WTC11 (cell line): Measurements from ENCODE around the gene BATF. TPM values are rescaled to one million over a fixed set of nuclear protein-coding genes. Genes with fewer than 3 reads are reported as not detected.
A peak's percentile ranks its signal among the peaks of the same experiment; 100 is the strongest.

Source experiments
- ATAC-seq: fragments of 200-7000 bp; cut with Tn5 transposase; 2 replicates; pipeline ENCODE4 v1.10.0; 2021; ENCODE audit warnings: mild to moderate bottlenecking, moderate library complexity
- CTCF ChIA-PET: fragments of 300-600 bp; sonication (Branson Sonifier 250); formaldehyde crosslinking; loops from one replicate; lab custom pipeline; 2021; ENCODE audit warnings: antibody characterized with exemption; lab: Charles Lee
- POLR2A ChIA-PET: fragments of 350-600 bp; sonication (Branson Sonifier 250); formaldehyde crosslinking; loops from one replicate; lab custom pipeline; 2021; ENCODE audit warnings: antibody characterized with exemption; lab: Charles Lee
- DNase-seq: peaks from one replicate; pipeline ENCODE4 v3.0.0; 2021; ENCODE audit warnings: low spot score
- H3K27ac Mint-ChIP-seq: 2 replicates; pipeline ENCODE4 v1.8.0; 2021; ENCODE audit warnings: mixed read lengths
- H3K27me3 Mint-ChIP-seq: 2 replicates; pipeline ENCODE4 v1.8.0; 2021; ENCODE audit warnings: low read depth, mild to moderate bottlenecking, moderate library complexity, mixed read lengths
- H3K36me3 Mint-ChIP-seq: 2 replicates; pipeline ENCODE4 v1.8.0; 2021; ENCODE audit warnings: mixed read lengths
- H3K4me1 Mint-ChIP-seq: 2 replicates; pipeline ENCODE4 v1.8.0; 2022; ENCODE audit warnings: mixed read lengths
- H3K4me3 Mint-ChIP-seq: 2 replicates; pipeline ENCODE4 v1.8.0; 2021; ENCODE audit warnings: mild to moderate bottlenecking, moderate library complexity, mixed read lengths
- H3K9me3 Mint-ChIP-seq: 2 replicates; pipeline ENCODE4 v1.8.0; 2021; ENCODE audit warnings: mixed read lengths
- AFF4 ChIP-seq: sonication (generic); formaldehyde crosslinking; IDR thresholded peaks from 2 replicates; pipeline ENCODE4 v1.8.1; 2023; ENCODE audit warnings: mild to moderate bottlenecking, missing genetic modification reagents, borderline replicate concordance
- ARID4B ChIP-seq: sonication (generic); formaldehyde crosslinking; IDR thresholded peaks from 2 replicates; pipeline ENCODE4 v1.8.0; 2023; ENCODE audit warnings: missing genetic modification reagents, mild to moderate bottlenecking, borderline replicate concordance
- ATF2 ChIP-seq: sonication (generic); formaldehyde crosslinking; IDR thresholded peaks from 2 replicates; pipeline ENCODE4 v1.8.1; 2022; ENCODE audit warnings: low read depth, missing genetic modification reagents, borderline replicate concordance
- E2F1 ChIP-seq: sonication (generic); formaldehyde crosslinking; IDR thresholded peaks from 2 replicates; pipeline ENCODE4 v1.8.0; 2022; ENCODE audit warnings: mild to moderate bottlenecking, missing genetic modification reagents
- EMX1 ChIP-seq: fragments of 250-450 bp; sonication (Bioruptor Pico); IDR thresholded peaks from 2 replicates; pipeline ENCODE4 v1.8.0; 2021; ENCODE audit warnings: mild to moderate bottlenecking
- ERG ChIP-seq: fragments of 250-450 bp; sonication (Bioruptor Pico); IDR thresholded peaks from 2 replicates; pipeline ENCODE4 v1.8.0; 2021; ENCODE audit warnings: mild to moderate bottlenecking
- ETV6 ChIP-seq: sonication (generic); formaldehyde crosslinking; IDR thresholded peaks from 2 replicates; pipeline ENCODE4 v1.8.1; 2022; ENCODE audit warnings: mild to moderate bottlenecking, missing genetic modification reagents
- HMGA2 ChIP-seq: fragments of 250-450 bp; sonication (Bioruptor Pico); IDR thresholded peaks from 2 replicates; pipeline ENCODE4 v1.4.0; 2021; ENCODE audit warnings: mild to moderate bottlenecking, moderate library complexity
- MXD4 ChIP-seq: fragments of 250-450 bp; sonication (Bioruptor Pico); IDR thresholded peaks from 2 replicates; pipeline ENCODE4 v1.8.0; 2021; ENCODE audit warnings: mild to moderate bottlenecking, moderate library complexity, borderline replicate concordance
- NR2C2 ChIP-seq: sonication (generic); formaldehyde crosslinking; IDR thresholded peaks from 2 replicates; pipeline ENCODE4 v1.8.0; 2022; ENCODE audit warnings: mild to moderate bottlenecking, missing genetic modification reagents
- PRRX2 ChIP-seq: fragments of 250-450 bp; sonication (Bioruptor Pico); IDR thresholded peaks from 2 replicates; pipeline ENCODE4 v1.8.0; 2021; ENCODE audit warnings: mild to moderate bottlenecking
- TCF7 ChIP-seq: sonication (generic); formaldehyde crosslinking; IDR thresholded peaks from 2 replicates; pipeline ENCODE4 v1.8.0; 2022; ENCODE audit warnings: mild to moderate bottlenecking, low read depth, missing genetic modification reagents, moderate library complexity
- ZNF219 ChIP-seq: sonication (generic); formaldehyde crosslinking; IDR thresholded peaks from 2 replicates; pipeline ENCODE4 v1.8.0; 2023; ENCODE audit warnings: missing genetic modification reagents, mild to moderate bottlenecking, borderline replicate concordance
- ZNF263 ChIP-seq: sonication (generic); formaldehyde crosslinking; IDR thresholded peaks from 2 replicates; pipeline ENCODE4 v1.8.1; 2022; ENCODE audit warnings: low read depth, mild to moderate bottlenecking, moderate library complexity, missing genetic modification reagents
- ZNF396 ChIP-seq: fragments of 250-450 bp; sonication (Bioruptor Pico); IDR thresholded peaks from 2 replicates; pipeline ENCODE4 v1.8.0; 2021; ENCODE audit warnings: mild to moderate bottlenecking, moderate library complexity, borderline replicate concordance
- ZNF512 ChIP-seq: sonication (generic); formaldehyde crosslinking; IDR thresholded peaks from 2 replicates; pipeline ENCODE4 v1.8.1; 2022; ENCODE audit warnings: missing genetic modification reagents, borderline replicate concordance
- total RNA-seq: library from RNA; stranded (reverse); gene quantifications from 3 replicates; pipeline ENCODE4 v1.2.3, GENCODE V29; 2021
- TF ChIP-seq, protein P1 (sequence below): sonication (generic); formaldehyde crosslinking; IDR thresholded peaks from 2 replicates; pipeline ENCODE4 v1.8.0; 2023; ENCODE audit warnings: missing genetic modification reagents
- TF ChIP-seq, protein P2 (sequence below): fragments of 200-600 bp; IDR thresholded peaks from 2 replicates; pipeline ENCODE4 v1.8.0; 2022; ENCODE audit warnings: antibody characterized with exemption

The BATF gene
- total RNA-seq, 1 experiment from 2014 or later = not detected

DNA sequence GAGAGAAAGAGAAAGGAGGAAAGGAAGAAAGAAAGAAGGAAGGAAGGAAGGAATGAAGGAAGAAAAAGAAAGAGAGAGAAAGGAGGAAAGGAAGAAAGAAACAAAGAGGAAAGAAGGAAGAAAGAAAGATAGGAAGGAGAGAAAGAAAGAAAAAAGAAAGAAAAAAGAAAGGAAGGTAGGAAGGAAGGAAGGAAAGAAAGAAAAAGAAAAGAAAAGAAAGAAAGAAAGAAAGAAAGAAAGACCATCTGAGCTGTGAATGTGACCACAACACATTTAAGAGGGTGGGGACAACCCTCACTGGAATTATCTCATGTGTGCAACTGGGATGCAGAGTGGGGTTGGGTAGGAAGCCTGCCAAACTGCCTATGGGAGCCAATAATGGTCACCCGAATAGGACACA is 36.0 kb upstream of the BATF start:
- no peak overlapping the region for H3K27ac Mint-ChIP-seq
- H3K36me3 Mint-ChIP-seq = no peaks in the 10 kb centered on the region
- DNase-seq (no peak), ATAC-seq (no peak)
- ChIA-PET CTCF (interaction anchor here (1.0 to 4.0 kb wide), 3 partner anchors 28 to 182 kb away, joined by 4 to 92 read pairs (median 30); no protein-coding TSS in a partner anchor), POLR2A (no interaction called here)
- no peaks in the 10 kb centered on the region; the same call in 1 of the 2 replicates for H3K27me3 Mint-ChIP-seq
- H3K9me3 Mint-ChIP-seq = peaks cover 12% of the 10 kb centered on the region
- no peak overlapping the region for H3K4me3 Mint-ChIP-seq
- H3K4me1 Mint-ChIP-seq = no peaks in the 10 kb centered on the region
- no peak for TF ChIP-seq NR2C2
- no peak for TF ChIP-seq ZNF219 (CRISPR knock-in tag)
- no peak for TF ChIP-seq ZNF263 (CRISPR knock-in tag)
- no peak for TF ChIP-seq PRRX2 (CRISPR knock-in tag)
- TF ChIP-seq ZNF512 = peak; percentile 87; the same call in 1 of the 2 replicates
- TF ChIP-seq EMX1 (CRISPR knock-in tag) = no peak
- TF ChIP-seq E2F1 (CRISPR knock-in tag) = no peak
- TF ChIP-seq, all 79 proteins: peak for 1

DNA sequence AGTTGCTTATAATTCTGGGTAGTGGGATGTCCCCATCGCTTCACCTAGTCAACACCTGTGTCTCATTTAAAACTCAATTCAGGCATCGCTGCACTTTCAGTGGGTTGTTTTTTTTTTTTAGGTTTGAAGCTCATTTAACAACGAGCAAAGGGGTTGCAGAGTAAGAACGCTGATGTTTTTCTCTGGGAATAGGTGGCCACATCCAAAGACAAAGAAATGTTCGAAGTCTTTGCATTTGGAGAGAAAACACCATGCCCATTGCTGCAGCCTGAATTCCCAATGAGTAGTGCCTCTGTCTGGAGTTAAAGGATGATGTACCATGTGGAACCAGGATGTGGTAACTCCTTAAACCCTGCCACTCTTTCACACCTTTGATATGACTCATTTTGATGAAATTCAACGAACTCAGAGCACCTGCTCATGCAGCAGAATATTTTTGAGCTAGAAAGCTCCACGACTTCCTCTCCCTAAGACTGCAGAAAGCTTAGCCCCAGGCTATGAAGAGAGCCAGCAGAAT is 35.1 kb upstream of the BATF start:
- no peaks in the 10 kb centered on the region for H3K4me1 Mint-ChIP-seq
- DNase-seq (no peak), ATAC-seq (no peak)
- ChIA-PET CTCF (interaction anchor here (1.0 to 4.0 kb wide), 7 partner anchors 10 to 183 kb away, joined by 4 to 92 read pairs (median 30); no protein-coding TSS in a partner anchor), POLR2A (no interaction called here)
- H3K36me3 Mint-ChIP-seq = no peaks in the 10 kb centered on the region
- H3K9me3 Mint-ChIP-seq = peaks cover 9% of the 10 kb centered on the region; the same call in 1 of the 2 replicates
- H3K4me3 Mint-ChIP-seq = no peak overlapping the region
- H3K27ac Mint-ChIP-seq = no peak overlapping the region
- no peaks in the 10 kb centered on the region; the same call in 1 of the 2 replicates for H3K27me3 Mint-ChIP-seq
- TF ChIP-seq ZNF396 (CRISPR knock-in tag) = no peak
- TF ChIP-seq, protein P1, sequence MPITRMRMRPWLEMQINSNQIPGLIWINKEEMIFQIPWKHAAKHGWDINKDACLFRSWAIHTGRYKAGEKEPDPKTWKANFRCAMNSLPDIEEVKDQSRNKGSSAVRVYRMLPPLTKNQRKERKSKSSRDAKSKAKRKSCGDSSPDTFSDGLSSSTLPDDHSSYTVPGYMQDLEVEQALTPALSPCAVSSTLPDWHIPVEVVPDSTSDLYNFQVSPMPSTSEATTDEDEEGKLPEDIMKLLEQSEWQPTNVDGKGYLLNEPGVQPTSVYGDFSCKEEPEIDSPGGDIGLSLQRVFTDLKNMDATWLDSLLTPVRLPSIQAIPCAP (CRISPR knock-in tag) = no peak
- no peak for TF ChIP-seq ETV6 (CRISPR knock-in tag)
- TF ChIP-seq, protein P2, sequence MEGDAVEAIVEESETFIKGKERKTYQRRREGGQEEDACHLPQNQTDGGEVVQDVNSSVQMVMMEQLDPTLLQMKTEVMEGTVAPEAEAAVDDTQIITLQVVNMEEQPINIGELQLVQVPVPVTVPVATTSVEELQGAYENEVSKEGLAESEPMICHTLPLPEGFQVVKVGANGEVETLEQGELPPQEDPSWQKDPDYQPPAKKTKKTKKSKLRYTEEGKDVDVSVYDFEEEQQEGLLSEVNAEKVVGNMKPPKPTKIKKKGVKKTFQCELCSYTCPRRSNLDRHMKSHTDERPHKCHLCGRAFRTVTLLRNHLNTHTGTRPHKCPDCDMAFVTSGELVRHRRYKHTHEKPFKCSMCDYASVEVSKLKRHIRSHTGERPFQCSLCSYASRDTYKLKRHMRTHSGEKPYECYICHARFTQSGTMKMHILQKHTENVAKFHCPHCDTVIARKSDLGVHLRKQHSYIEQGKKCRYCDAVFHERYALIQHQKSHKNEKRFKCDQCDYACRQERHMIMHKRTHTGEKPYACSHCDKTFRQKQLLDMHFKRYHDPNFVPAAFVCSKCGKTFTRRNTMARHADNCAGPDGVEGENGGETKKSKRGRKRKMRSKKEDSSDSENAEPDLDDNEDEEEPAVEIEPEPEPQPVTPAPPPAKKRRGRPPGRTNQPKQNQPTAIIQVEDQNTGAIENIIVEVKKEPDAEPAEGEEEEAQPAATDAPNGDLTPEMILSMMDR = no peak
- no peak for TF ChIP-seq TCF7 (CRISPR knock-in tag)
- no peak for TF ChIP-seq MXD4 (CRISPR knock-in tag)
- no peak for TF ChIP-seq HMGA2 (CRISPR knock-in tag)
- TF ChIP-seq AFF4 = no peak
- TF ChIP-seq ERG = no peak
- no peak for TF ChIP-seq ATF2 (CRISPR knock-in tag)
- TF ChIP-seq ARID4B (CRISPR knock-in tag) = no peak
